GM12891 (cell line): ENCODE data around the gene DENND5A.

Experiments
- POLR2A ChIP-seq: IDR thresholded peaks from 2 replicates; pipeline ENCODE4 v1.6.1; 2011; ENCODE audit warnings: low read depth, low read length, control low read depth
- POLR2AphosphoS5 ChIP-seq: IDR thresholded peaks from 2 replicates; pipeline ENCODE4 v1.6.1; 2011; ENCODE audit warnings: low read depth, low read length, control low read depth
- SPI1 ChIP-seq: IDR thresholded peaks from 2 replicates; pipeline ENCODE4 v1.6.1; 2011; ENCODE audit warnings: low read depth, low read length, control low read depth
- TAF1 ChIP-seq: IDR thresholded peaks from 2 replicates; pipeline ENCODE4 v1.6.1; 2011; ENCODE audit warnings: low read depth, low read length, control low read depth

DNA sequence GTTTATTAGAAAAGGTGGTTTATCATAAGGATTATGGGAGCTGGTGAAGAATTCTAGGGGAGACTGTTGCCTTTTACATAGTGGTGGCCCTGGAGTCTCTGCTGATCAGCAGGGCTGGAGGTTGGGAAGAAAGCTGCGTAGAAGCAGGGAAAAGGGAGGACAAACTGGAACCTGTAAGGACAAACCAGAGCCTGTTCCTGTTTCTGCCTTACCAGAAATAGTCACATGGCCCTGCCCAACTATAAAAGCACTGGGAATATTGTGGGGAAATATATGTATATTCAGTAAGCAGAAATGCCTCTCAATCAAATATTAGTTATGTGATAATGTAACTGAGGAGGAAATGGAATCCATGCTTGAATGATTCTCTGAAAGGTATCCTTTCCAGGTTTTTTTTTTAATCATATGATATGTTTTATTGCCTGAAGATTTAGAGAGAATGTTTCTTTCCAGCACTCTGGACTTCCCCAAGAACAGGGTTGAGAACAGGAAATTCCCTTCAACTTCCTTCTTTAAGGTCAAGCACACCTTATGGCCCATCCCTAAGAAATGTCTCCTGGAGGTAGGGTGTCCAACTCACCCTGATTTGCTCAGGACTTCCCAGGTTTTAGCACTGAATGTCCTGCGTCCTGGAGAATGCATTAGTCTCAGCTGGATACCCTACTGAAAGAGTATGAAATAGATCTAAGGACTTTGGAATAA, 139.8 kb downstream of the DENND5A start:
- TF ChIP-seq POLR2A (no peak), POLR2AphosphoS5 (no peak), TAF1 (no peak), SPI1 (no peak)
